ENCODE data around the gene MESD.

Gene MESD

DNA sequence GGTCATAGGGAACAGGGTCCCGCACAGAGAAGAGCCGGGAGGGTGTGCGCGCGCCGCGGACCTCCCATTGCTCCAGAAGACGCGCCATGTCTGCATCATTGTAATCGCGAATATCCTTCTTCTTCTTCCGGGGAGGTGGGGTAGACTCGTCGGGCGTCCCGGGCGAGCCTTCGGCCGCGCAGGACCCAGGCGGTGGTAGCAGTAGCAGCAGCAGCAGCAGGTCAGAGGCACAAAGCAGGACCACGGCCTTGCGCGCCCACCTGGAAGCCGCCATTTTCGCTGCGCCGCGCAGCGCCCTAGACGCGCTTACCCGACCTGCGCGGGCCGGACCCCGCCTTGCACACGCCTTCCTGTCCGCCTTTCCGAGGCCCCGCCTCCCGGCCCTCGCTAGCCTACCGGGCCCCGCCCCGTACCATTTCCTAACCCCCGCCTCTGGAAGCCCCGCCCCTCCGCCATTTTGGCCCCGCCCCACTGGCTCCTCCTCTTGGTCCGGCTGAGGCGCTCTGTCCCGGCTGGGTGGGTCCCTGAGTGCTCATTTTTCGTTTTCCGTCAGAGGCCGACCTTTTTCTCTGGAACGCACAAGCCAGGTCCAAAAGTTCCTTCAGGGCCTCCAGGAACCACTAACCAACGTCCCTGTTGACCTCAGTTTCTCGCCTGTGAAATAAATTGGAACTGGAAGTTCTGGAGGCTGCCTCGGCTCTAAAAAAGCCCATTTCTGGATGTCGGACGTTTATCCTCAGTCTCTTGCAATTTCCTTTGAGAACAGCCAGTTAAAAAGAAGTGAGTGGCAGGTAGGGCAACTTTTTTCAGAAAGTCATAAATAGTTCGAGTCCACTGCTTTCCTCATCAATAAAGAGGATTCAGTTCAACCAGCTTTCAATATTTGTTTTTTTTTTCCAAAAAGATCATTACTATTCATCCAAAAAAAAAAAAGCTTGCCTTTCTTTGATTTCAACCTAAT lies at the start of gene MESD:
MESD (minus strand) TSS at position 302 of the 961 bp plus-strand sequence; CDS start at position 274, 28 bp downstream.
- peak; percentile 98 for DNase-seq

- DNase-seq, result no peak
Measured at GRCh38 chr15:81038975-81039607, 49.5 kb upstream of the MESD start.

DNA sequence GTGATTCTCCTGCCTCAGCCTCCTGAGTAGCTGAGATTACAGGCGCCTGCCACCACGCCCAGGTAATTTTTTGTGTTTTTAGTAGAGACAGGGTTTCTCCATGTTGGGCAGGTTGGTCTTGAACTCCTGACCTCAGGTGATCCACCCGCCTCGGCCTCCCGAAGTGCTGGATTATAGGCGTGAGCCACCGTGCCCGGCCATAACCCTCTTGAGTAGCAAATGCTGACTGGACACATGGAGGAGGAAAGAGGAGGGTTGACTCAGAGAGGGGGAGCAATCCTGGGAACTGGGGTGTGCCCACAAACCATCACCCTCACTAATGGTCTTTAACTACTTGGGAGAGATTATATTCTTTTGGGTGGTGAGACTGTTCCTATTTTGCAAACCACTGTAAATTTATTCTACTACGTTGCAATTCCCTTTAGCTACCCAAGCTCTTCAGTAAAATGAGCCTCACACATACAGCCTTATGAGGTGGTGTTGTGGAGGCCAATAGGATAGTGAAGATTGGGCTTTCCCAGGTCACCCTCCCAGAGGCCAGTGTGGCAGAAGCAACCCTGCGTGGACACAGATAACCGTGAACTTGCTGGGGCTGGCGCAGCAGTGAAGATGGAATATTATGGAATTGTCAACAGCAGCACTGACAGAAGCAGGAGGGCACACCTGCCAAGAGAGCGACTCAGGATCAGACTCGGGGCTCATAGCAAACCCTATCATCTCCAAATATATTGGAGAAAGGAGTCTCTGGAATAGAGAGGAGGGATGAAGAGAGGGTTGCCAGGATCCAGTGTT lies 48.5 kb upstream of the MESD start:
- DNase-seq, result no peak

DNA sequence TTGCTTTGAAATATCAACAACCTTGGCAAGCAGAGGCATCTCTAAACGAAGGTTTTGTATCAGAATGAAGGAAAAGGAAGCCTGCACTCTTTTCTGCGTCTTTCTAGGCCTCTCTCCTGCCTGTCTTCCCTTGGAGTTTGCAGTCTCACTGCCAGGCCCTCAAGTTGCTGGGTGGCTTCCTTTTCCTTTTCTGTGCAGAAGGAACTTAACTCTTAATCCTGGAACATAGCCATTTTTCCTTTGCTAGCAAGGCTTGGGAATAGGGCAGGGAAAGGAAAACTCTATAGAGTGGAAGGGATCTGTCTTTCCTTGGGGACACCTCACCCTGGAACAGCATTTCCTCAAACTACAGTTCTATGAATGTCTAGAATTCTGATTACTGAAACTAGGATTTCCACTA lies 43.9 kb upstream of the MESD start:
- no peak for DNase-seq

- DNase-seq, result no peak
Measured at GRCh38 chr15:81032818-81033217, 43.2 kb upstream of the MESD start.

- no peak for DNase-seq
Measured at GRCh38 chr15:81032355-81032754, 42.7 kb upstream of the MESD start.

GRCh38 chr15:81031203-81031602 lies 41.6 kb upstream of the MESD start:
- DNase-seq, result no peak

DNA sequence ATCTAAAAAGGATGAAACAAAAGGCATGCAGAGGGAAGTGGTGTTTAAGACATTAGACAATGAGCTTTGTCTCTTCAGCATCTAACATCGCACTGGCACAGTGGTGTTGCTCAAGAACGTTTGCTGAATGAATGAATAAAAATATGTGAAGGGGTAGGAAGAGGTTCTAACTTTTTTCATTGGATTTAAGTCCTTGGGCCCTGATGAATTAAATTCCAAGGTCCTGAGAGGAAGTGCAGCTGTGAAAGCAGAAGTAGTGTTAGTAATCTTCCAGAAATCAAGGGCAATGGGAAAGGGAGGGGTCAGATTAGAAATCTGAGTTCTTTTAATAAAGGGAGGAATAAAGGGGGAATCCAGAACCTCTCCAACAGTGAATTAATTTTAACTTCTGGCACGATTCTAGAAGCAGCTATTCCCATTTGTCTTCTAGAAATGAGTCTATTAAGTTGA lies 40.7 kb upstream of the MESD start:
- no peak for DNase-seq

DNA sequence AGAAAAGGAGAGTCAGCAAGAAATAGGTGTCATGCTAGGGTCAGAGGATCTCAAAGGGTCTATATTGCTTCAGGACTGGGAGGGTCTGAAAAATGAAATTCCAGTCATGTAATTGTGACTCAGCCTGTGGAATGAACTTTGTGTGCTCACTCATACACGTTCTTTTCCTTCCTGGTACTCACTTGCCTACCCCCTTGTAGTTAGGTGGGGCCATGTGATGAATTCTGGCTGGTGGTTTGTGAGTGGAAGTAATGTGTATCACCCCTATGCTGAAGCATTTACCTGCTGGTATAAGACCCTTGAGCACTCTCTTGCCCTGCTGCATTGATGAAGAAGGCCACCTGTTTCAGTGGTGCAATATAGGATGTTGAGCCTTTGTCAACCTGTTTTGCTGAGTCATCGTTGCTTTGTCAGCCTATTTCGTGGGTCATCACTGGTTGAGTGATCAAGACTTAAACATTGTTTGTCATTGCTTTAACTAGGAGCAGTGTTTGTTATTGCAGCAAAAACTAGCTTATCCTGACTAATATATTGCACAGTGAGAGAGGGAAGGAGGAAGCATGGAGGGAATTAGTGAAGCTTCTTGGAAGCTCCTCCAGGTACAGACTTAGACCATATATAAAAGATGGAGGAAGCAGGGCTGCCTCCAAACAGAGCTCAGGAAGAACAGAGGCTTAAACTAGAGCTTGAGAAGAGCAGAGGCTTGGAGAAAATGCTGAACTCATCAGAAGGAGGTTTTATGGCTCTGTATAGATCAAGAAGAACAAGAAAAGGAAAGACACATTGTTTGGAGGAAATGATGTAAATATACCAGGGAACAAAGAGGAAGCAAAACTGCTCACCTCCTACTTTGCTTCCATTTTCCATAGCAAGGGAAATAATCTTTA lies 40.0 kb upstream of the MESD start:
- DNase-seq, result no peak

DNA sequence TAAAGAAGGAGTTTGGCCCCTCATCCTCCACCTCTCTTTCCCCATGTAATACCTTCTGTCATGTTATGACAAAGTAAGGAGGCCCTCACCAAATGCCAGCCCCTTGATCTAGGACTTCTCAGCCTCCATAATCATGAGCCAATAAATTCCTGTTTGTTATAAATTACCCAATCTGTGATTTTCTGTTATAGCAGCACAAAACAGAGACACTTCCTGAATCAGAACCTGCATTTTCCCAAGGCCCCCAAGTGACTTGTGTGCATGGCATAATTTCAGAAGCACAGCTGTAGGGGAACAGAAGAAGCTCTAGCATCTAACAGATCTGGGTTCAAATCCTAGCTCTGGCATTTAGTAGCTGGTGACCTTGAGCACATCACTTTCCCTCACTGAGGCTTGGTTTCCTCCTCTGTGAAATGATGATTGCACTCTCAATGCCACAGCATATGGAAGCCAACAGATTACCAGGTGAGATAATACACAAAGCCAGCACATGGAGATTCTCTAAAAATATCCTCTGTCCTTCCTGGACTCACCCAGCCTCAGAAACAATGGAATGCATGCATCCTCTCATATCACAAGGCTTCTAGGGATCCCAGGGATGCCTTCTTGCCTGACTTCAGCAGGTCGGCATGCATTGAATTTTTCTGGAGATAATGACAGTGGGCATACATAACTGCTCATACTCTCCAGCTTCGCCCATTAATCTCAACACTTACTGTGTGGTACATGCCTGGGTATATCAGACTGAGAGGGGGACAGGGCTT lies 37.4 kb upstream of the MESD start:
- DNase-seq, result no peak

- DNase-seq, result no peak
Measured at GRCh38 chr15:81025721-81026370, 36.2 kb upstream of the MESD start.

DNA sequence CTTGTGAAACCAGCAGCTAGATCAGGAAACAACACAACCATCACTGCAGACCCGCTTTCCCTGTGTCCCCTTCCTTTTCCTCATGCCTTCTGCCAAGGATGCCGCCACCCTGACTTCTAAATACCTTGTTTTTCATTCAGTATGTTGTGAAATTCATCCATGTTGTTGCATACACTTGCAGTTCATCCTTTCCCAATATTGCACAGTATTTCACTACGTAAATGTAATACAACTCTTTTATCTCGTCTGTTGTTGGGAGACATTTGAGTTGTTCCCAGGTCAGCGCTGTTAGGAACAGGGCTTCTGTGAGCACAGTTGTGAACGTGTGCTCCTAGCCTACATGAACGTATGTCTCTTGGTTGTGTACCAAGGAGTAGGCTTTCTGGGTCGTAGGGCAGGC lies 35.3 kb upstream of the MESD start:
- DNase-seq, result no peak

GRCh38 chr15:81024265-81024872 lies 34.8 kb upstream of the MESD start:
- no peak for DNase-seq

DNA sequence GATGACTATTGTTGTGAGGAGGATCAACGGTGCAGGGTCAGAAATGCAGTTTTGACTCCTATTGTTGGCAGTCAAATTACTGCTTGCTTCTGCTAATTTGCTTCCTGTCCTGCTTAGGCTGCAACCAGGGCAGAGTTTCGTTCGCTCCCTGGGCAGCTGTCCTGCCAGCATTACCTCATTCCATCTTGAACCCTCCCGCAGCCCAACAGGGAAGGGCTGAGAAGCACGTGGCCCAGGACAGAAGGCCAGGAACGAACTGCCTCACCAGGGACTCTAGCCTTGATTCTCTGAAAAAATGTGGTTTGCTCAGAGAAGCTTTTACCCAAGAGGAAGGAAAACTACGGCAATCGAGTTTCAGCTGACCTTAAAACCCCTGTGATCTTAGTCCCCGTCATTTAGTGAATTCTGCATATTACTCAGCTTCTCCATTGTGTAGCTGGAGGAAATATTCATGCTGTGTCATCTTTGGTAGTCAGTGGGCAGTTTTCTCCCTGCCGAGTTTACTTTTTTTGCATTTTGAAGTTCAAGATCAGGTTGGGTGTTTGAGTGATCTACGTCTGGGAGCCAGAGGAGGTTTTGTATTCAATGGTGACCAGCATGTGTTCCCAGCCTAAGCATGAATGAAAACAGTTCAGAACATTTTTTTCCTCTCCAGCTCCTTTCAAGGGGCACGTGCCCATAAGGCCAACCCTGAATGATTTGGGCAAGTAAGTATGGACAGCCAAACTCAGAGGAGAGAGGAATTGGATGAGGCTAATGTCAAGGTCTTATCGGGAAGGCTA lies 34.1 kb upstream of the MESD start:
- no peak for DNase-seq

DNA sequence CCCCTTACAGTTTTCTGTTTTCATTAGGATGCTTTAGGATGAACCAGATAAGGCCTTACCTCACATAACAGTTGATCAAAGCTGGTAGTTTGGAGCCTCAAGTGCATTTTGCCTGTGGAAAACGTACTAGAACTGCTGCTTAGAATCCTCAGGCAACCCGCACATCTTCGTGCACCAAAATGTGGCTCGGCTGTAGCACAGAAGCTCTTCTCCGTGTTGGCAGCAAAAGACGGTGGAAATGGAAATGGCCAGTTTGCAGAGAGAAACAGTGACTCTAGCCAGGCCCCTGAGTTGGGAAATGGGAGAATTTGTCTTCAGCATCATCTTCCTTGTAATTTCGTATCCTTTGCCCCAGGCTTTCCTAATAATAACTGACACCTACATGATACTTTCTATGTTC lies 31.7 kb upstream of the MESD start:
- DNase-seq, result no peak

DNA sequence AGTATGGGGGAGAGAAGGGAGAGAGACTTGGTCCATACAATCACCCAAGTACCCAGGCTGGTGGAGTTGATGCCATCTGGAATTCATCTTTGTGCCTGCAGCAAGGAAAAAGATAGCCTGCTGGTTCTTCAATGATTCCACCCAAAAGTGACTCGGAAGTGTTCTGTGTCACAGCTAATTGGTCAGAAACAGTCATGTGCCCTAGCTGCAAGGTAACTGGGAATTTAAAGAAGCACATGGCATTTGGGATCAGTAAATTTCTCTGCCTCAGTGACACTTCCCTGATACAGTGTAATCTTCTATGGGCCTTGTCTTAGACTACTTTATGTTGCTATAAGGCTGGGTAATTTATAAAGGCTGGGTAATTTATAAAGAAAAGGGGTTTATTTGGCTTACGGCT lies 28.6 kb upstream of the MESD start:
- no peak for DNase-seq

- no peak for DNase-seq
Measured at GRCh38 chr15:81016489-81017068, 27.0 kb upstream of the MESD start.

DNA sequence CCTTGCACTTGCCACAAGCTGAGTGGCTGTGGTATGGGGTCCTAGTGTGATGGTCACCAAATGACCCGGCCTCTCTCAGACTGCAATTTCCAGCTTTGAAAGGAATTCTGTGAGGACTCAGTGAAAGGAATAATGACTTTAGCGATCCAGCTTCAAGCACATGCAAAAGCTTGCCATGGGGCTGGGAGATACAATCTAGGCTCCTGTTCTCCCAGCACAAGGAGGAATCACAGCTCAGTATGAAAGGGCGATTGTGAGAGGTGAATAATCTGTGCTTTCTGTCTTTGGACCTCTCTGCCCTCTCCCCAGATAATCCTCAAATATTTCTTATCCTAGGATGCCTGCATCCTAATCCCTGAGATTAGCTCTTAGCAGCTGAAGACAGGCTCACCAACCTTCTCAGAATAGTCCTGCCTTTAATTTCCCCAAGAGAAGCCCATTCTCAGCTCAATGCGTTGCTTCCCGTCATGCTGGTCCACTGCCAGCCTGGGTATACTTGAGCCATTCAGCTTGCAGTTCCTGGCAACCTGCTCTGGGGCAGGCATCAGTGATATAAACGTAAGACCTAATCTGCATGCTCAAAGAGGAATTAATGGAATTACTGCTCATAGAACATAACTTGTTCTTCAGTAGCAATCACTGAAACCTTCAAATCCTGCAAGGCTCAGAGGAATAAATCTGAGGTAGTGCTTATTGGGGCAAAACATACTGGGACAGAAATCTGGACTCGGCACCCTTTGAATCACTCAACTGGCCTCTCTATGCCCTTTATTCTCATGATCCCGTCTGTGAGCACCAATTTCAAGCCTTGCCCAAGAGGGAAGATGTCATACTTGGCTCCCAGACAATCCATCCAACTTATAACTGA lies 26.2 kb upstream of the MESD start:
- no peak for DNase-seq
